Measurements from ENCODE around the gene AQP7.
"Not testable (repeated sequence)": the region's sequence is repeated elsewhere in the genome, so short reads cannot be mapped to it uniquely, and the experiment has no call there.

AQP7 gene

GRCh38 chr9:33374634-33375237, 27.6 kb downstream of the AQP7 start:
- DNase-seq (ENCODE audit: low read depth), result peak; percentile 57

- DNase-seq (ENCODE audit: low read depth), result no peak
Observed at GRCh38 chr9:33374190-33374589, 28.2 kb downstream of the AQP7 start.

- DNase-seq (ENCODE audit: low read depth), result no peak
Observed at GRCh38 chr9:33372900-33373299, 29.5 kb downstream of the AQP7 start.

DNA sequence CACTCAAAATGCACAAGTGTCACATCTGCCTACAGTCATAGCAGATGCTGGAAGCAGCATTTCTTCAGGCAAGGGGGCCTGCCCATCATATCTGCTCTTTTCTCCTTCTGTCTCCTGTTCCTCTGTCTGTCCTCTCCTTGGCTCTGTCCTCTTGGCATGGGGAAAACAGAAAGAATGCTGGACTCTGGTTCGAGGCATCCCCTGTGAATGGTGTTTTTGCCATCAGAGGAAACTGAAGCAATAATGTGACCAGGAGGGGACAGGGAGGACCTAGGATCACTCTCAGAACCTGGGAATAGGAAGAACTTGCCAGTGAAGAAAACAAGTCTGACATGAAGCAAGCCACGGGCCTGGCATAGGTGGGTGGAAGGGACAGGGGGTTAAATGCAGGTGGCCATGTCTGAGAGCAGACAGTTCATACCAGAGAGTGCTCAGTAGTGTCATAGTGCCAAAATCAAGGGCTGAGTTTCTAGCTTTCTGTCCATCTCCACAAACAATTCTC, 35.3 kb downstream of the AQP7 start:
- DNase-seq (ENCODE audit: low read depth), result no peak

- not testable (repeated sequence) for DNase-seq (ENCODE audit: low read depth)
Observed at GRCh38 chr9:33364814-33365213, 37.6 kb downstream of the AQP7 start.

- DNase-seq (ENCODE audit: low read depth), result no peak
Observed at GRCh38 chr9:33364127-33364526, 38.2 kb downstream of the AQP7 start.

GRCh38 chr9:33358641-33359040, 43.7 kb downstream of the AQP7 start:
- not testable (repeated sequence) for DNase-seq (ENCODE audit: low read depth)

- no peak for DNase-seq (ENCODE audit: low read depth)
Observed at GRCh38 chr9:33355933-33356332, 46.4 kb downstream of the AQP7 start.

DNA sequence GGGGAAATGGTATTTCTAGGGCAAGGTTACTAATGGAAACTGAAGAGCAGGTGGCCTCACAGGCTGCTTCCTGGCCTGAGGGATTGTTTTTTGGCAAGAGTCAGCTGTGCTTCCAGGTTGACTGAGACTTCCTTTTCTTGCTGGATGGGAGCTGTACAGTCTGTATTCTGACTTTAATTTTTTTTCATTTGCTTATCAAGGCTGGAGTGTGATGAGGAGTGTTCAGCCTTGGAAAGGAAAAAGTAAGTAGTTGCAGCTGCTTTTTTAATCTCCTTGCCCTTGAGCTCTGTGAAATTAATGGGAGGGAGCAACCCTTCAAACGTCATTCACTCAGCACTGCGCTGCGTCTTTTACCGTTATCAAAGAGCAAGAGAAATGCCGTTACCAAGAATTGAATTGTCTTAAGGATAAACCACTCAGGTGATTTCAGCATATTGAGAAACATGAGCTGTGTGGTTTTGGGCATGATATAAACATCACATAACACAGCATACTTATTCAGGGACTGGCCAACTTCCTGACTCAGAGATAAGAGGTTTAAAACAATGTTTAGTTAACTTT, 47.6 kb downstream of the AQP7 start:
- DNase-seq (ENCODE audit: low read depth), result no peak

GRCh38 chr9:33351547-33351946, 50.8 kb downstream of the AQP7 start:
- DNase-seq (ENCODE audit: low read depth), result no peak

- no peak for DNase-seq (ENCODE audit: low read depth)
Observed at GRCh38 chr9:33350310-33350709, 52.1 kb downstream of the AQP7 start.

DNA sequence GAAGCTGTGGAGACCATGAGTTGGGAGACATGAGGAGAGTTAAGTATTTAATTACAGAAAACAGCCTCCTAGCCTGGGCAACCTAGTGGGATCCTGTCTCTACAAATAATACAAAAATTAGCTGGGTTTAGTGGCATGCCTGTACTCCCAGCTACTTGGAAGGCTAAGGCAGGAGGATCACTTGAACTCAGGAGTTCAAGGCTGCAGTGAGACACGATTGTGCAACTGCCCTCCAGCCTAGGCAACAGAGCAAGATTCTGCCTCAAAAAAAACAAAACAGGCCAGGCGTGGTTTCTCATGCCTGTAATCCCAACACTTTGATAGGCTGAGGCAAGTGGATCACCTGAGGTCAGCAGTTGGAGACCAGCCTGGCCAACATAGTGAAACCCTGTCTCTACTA, 52.6 kb downstream of the AQP7 start:
- DNase-seq (ENCODE audit: low read depth), result no peak

DNA sequence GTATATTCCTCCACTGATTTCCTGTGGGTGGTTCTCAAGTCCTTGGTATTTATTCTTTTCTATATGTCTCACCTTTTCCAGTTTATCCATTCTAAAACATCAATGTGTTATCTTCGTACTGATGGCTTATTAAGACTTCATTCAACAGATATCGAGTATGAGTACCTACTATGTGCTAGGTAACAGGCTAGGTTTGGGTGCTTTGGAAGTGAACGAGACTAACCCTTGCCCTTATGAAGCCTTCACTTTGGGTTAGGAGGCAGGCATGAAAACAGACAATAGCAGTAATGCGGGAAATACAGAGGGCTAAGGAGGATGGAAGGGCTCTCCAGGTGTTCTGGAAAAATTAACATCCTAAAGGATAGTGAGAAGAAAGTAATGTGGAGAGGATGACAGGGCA, 53.4 kb downstream of the AQP7 start:
- DNase-seq (ENCODE audit: low read depth), result no peak

- DNase-seq (ENCODE audit: low read depth), result no peak
Observed at GRCh38 chr9:33346564-33346963, 55.8 kb downstream of the AQP7 start.

DNA sequence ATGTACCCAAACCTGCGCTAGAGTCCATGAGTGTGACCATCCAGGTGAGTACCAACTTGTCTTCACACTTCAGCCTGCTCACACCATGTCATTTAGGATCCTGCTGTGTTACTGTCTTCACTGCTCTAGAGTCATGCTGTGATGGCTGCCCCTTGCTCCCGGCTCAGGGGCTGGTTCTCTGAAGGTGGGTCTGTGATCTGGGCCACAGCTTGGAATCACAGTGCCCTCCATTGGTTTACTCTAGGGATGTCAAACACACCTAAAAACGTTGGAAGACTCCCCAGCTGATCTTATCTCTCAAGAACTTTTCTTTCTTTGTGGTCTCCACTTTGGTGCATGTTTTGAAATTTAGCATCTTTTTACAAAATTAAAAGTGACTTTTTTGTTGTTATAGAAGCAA, 58.2 kb downstream of the AQP7 start:
- DNase-seq (ENCODE audit: low read depth), result no peak

DNA sequence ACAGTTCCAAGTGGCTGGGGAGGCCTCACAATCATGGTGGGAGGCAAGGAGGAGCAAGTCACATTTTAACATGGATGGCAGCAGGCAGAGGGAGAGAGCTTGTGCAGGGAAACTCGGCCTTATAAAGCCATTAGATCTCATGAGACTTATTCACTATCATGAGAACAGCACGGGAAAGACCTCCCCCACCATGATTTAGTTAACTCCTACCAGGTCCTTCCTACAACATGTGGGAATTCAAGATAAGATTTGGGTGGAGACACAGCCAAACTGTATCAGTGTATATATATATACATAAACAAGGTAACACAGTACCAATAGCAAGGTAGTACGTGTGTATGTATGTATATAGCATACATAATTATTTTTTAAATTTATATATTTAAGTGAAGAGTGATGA, 61.2 kb downstream of the AQP7 start:
- DNase-seq (ENCODE audit: low read depth), result no peak

GRCh38 chr9:33340186-33340585, 62.2 kb downstream of the AQP7 start:
- DNase-seq (ENCODE audit: low read depth), result no peak

Data from activated T-cell treated with anti-CD3 and anti-CD28 coated beads for 24 hours (primary cell).